ENCODE measurements around the gene KSR1.

Gene KSR1

DNA sequence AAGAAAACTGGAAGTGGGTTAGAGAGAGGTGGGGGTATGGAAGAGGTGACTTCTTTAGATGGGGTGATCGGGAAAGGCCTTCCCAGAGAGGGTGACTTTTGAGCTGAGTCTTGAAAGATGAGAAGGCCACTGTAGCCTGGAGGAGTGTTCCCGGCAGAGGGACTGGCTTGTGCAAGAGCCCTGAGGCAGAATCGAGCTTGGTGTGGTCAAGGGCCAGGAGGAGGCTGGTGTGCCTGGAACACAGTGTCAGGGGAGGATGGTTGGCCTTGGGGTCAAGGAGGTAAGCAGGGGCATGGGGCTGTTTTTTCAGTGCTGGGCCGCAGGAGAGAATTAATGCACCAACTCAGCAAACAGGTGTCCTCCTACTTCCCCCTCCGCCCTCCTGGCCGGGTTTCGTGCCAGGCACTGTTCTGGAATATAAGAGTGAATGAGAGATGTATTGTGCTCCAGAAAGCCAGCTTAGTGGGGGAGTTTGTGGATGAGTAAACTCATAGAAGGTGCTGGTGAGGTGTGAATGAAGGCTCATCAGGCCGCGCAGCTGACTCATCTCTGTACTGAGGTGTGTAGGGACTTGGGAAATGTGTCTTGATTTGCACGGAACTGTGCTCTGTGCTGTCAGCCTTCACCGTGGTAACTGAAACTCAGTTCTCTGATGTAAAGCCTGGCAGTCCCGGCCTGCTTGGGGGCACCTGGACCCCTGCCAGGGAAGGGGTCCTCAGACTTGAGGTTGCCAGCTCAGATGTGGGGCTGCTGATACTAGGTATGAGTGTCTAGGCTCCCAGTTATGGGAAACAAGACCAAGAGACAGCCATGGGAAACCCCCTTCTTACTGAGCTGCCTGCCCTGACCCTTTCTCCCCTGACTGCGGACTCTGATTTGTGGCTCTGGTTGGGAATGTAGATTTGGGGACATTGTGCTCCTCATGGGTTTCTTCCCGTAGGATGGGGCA, 15.3 kb downstream of the KSR1 start:
- peak overlapping the region; percentile 77 to 82 for H3K4me3 Mint-ChIP-seq
- no peaks in the 10 kb centered on the region for H3K9me3 Mint-ChIP-seq
- H3K4me1 Mint-ChIP-seq, result peaks cover 100% of the 10 kb centered on the region
- no peaks in the 10 kb centered on the region for H3K27me3 Mint-ChIP-seq
- ATAC-seq (peak; percentile 82), DNase-seq (peak; percentile 85 to 97)
- peak overlapping the region; percentile 99 to 100 for H3K27ac Mint-ChIP-seq

DNA sequence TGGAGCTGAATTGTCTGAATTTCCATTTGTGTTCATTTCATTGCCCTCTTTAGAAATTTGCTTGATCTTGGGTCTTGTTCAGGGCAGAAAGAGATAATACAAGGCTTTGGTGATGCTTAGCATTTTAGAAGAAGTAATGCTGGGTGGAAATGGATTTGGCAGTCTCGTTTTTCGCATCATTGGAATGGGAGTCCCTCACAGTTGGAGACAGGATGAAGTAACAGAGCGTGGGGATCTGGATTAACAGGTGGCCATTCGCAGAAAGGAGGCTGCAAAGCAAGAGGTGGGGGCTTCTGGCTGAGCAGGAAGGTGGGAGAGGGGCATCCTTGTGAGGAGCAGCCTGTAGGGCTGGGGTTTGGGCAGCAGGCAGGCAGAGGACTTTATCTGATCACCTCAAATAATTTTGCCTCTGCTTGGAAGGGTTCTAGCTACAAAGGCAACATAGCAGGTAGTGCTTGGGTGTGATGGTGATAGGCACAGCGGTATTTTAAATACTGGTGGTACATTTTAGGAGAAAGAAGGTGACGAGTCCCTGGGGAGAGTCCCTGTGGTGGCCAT, 17.0 kb downstream of the KSR1 start:
- no peaks in the 10 kb centered on the region for H3K27me3 Mint-ChIP-seq
- H3K4me3 Mint-ChIP-seq, result peak overlapping the region; percentile 77 to 82
- no peaks in the 10 kb centered on the region for H3K9me3 Mint-ChIP-seq
- peaks cover 100% of the 10 kb centered on the region for H3K4me1 Mint-ChIP-seq
- ATAC-seq (peak; percentile 70), DNase-seq (no peak)
- H3K27ac Mint-ChIP-seq, result peak overlapping the region; percentile 99 to 100

DNA sequence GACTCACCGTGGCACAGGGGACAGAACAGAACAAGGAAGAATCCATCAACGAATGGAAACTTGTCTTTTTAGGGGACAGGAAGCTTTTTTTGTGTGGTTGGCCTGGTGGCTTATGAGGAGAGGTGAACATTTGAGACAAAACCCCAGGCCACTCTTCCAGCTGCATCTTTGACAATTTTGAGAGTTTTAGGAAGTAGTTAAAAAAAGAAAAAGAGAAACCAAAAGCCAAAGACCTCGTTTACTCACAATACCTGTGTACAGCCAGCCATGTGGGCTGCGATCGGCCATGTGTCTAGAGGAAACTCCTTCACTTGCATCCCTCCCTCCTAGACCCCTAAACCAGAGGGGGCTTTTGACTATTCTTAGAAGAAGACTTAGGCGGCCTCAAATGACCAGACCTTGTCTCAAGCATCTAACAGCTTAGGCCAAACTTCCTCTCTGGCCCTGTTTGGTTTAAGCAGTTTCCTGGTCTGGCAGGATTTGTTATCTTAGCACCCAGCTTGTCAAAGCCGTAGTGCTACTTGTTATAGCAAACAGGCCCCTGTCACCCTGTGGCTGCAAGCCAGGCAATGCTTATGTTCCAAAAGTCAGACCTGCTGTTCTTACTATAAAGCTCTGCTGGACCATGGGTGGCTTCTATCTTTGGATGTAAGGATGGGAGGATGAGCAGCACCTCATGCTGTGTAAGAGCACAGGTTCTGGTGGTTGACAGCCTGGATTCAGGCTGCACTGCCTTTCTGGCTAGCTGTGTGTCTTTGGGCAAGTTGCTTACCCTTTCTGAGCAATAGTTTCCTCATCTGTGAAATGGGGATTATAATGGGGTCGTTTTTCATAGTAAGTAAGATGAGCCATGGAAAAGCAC, 17.7 kb downstream of the KSR1 start:
- peaks cover 100% of the 10 kb centered on the region for H3K4me1 Mint-ChIP-seq
- no peaks in the 10 kb centered on the region for H3K27me3 Mint-ChIP-seq
- DNase-seq (peak; percentile 76 to 93), ATAC-seq (no peak)
- H3K27ac Mint-ChIP-seq, result peak overlapping the region; percentile 99 to 100
- no peaks in the 10 kb centered on the region for H3K9me3 Mint-ChIP-seq
- peak overlapping the region; percentile 77 to 82 for H3K4me3 Mint-ChIP-seq

DNA sequence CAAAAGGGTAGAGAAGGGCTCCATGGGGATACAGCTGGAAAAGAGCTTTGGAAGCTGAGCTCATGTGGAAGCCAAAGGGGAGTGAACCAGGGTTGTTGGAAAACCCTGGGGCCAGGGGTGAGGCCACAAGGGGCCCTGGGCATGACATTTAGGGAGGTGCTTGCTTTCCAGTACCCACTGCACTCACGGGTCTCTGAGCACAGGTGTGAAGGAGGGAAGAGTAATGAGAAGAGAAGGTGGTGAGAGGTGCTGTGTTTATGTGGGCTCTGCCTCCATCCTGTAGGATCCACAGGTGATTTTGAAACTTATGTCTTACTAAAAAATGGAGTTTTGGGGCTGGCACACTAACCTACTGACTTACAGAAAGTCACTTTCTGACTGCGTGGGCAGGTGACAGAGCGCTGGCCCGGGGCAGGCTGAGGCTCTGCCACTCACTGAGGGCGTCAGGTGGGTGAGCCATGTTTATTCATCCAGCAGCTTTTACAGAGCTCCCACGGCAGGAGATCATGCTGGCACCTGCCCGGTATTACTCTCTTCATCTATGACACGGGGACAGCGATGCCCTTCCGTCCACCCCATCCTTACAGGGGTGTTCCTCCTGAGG, 18.9 kb downstream of the KSR1 start:
- Mint-ChIP-seq H3K27me3 (no peaks in the 10 kb centered on the region), H3K9me3 (no peaks in the 10 kb centered on the region), H3K4me1 (peaks cover 100% of the 10 kb centered on the region), H3K4me3 (peak overlapping the region; percentile 70 to 82), H3K27ac (peak overlapping the region; percentile 15 to 81)
- no peak for ATAC-seq
- DNase-seq, result peak in 1 of 2 donors; percentile 59

DNA sequence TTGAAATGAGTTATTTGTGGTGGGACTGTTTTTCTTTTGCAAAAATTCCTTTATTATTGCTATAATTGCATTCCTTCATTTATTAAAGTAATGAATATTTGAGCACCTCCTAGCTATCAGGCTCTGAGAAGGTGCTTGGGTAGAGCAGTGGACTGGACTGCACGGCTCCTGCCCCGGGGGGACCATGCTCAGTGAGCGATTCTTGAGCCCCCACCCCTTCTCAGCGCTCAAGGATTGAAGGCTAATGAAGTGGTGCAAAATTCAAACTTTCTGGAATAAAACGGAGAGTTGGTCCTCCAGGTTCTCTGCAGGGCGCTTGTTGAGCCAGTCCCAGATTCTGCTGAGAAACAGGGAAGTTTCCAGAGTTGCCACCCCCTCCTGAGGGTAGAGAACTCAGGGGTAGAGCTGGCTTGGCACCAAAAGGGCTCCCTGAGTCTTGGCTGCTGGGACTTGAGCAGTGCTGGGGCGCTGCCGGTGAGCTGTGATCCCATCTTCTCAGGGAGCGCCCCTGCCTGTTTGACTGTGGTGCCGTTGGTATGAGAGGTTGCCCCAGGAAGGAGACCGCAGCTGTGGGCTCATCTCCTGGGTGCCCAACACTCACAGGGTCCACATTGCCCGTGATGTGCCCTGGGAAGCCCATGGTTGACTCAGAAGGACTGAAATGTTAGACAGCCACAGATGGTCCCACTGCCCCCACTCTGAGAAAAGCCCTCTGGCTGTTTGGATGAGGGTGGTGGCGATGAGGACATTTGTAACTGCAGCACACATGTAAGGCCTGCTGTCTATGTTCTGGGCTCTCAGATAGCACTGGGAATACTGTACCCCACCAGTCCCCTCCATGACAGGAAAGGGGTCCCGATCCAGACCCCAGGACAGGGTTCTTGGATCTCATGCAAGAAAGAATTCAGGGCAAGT, 20.0 kb downstream of the KSR1 start:
- Mint-ChIP-seq H3K4me3 (peak overlapping the region in 1 of 2 donors; percentile 82), H3K9me3 (no peaks in the 10 kb centered on the region), H3K27me3 (no peaks in the 10 kb centered on the region), H3K4me1 (peaks cover 100% of the 10 kb centered on the region), H3K27ac (peak overlapping the region in 1 of 2 donors; percentile 6)
- DNase-seq (no peak), ATAC-seq (no peak)

DNA sequence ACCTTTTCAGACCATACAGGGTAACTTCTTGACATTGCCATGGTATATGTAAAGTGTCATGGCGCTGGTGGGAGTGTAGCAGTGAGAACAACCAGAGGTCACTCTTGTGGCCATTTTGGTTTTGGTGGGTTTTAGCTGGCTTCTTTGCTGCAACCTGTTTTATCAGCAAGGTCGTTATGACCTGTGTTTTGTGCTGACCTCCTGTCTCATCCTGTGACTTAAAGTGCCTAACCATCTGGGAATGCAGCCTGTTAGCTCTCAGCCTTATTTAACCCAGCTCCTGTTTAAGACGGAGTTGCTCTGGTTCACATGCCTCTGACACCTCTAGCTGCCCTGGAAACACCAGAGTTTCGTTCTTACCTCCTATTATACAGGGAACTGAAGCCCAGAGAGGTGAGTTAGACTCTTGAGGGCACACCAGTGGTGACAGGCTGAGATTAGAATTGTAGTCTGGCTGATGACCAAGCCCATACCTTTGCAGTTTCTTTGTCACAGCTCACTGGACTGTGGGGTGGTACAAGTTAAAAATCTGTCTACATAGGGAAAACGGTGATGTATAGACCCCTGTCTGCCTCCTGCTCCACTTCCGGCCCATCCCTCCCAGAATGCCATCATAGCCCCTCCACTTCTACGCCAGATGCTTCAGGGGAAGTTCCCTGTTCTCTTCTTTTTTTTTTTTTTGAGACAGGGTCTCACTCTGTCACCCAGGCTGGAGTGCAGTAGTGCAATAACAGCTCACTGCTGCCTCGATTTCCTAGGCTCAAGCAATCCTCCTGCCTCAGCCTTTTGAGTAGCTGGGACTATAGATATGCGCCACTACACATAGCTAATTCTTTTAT, 21.0 kb downstream of the KSR1 start:
- H3K9me3 Mint-ChIP-seq, result no peaks in the 10 kb centered on the region
- H3K27me3 Mint-ChIP-seq, result no peaks in the 10 kb centered on the region
- no peak for DNase-seq
- no peak for ATAC-seq
- H3K4me3 Mint-ChIP-seq, result peak overlapping the region; percentile 17 to 41
- H3K4me1 Mint-ChIP-seq, result peaks cover 100% of the 10 kb centered on the region
- H3K27ac Mint-ChIP-seq, result peak overlapping the region; percentile 22 to 93

DNA sequence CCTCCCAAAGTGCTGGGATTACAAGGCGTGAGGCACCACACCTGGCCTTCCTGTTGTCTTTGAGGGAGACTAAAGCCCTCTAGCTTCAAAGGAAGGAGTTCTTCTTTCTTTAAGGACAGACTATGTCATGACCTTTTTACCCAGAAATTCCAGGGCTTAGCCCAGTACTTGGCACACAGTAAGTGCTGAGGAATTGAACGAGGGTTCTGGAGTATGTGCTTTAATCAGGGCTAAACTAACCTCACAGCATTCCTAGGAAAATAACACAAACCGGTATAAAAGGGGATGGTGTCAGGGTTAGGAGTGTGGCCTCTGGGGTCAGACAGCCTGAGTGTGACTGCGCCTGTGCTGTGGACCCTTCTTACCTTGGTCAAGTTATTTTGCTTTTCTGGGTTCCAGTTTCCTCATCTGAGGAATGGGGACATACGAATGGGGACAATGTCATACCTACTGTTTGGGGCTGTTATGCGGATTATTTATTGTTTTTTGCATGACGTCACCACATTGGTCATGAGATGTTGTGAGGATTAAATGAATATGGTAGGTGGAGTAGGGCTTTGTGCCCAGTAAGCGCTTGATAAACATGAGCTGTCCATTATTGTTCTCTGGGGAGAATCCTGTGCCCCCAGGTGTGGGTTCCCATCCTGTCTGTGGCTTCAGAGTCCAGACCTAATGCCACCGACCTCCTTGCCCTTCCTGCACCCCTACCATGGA, 21.9 kb downstream of the KSR1 start:
- ATAC-seq, result no peak
- no peaks in the 10 kb centered on the region for H3K27me3 Mint-ChIP-seq
- H3K27ac Mint-ChIP-seq, result peak overlapping the region in 1 of 2 donors; percentile 93
- no peak overlapping the region for H3K4me3 Mint-ChIP-seq
- H3K4me1 Mint-ChIP-seq, result peaks cover 100% of the 10 kb centered on the region
- no peaks in the 10 kb centered on the region for H3K9me3 Mint-ChIP-seq
- no peak for DNase-seq

DNA sequence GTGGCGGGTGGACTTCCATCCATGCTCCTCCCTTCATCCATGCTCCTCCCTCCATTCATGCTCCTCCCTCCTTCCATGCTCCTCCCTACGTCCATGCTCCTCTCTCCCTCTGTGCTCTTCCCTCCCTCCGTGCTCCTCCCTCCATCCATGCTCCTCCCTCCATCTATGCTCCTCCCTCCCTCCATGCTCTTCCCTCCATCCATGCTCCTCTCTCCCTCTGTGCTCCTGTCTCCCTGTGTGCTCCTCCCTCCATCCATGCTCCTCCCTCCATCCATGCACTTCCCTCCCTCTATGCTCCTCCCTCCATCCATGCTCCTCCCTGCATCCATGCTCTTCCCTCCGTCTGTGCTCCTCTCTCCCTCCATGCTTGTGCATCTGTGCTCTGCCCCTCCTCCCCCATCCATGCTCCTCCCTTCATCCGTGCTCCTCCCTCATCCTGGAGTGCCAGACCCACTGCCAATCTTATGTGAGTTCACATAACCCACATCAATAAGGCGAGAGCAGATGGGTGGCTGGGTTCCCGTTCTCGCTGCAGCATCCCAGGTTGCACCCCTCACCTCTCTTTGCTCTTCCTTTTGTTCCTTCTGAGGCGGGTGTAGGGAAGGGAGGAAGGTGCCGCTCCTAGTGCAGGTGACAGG, 22.8 kb downstream of the KSR1 start:
- ATAC-seq (no peak), DNase-seq (no peak)
- peak overlapping the region; percentile 40 to 41 for H3K4me3 Mint-ChIP-seq
- no peaks in the 10 kb centered on the region for H3K9me3 Mint-ChIP-seq
- H3K4me1 Mint-ChIP-seq, result peaks cover 98% of the 10 kb centered on the region
- H3K27ac Mint-ChIP-seq, result no peak overlapping the region
- no peaks in the 10 kb centered on the region for H3K27me3 Mint-ChIP-seq

DNA sequence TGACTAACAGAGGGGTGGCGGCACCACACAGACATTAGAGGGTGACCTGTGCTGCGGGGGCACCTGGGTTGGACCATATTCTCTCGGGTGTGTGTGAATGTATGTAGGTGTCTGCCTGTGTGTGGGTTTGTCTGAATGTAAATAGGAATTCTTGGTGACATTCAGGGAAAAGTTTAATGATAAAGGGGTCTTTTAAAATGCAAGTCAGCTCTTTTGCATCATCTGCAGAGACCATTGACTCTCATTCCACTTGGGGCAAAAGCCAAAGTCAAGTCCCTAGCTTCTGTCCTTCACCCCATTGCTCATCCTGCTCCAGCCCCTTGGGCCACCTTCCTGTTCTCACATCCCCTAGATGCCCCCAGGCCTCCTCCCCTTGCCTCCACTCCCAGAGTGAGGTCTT, 23.6 kb downstream of the KSR1 start:
- ATAC-seq (no peak), DNase-seq (no peak)
- Mint-ChIP-seq H3K4me3 (peak overlapping the region; percentile 41 to 42), H3K27me3 (no peaks in the 10 kb centered on the region), H3K9me3 (no peaks in the 10 kb centered on the region), H3K27ac (peak overlapping the region; percentile 5 to 66), H3K4me1 (peaks cover 90% of the 10 kb centered on the region)

DNA sequence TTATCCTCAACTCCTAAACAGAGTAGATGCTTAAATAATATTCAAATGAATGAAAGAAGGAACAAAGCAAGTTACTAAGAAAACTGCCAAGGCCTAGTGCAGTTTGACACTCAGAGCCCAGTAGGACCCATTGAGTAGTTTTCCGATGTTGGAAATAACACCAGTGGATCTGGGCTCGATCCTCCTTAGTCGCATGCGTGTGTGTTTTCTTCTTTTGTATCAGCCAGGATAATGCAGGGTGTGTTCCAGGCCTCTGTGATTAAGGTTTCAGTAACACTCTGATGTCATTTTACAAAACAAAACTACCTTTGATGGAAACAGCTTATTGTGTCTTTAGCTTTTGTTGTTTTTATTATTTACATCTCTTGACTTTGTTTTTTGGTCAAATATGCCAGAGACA, 24.5 kb downstream of the KSR1 start:
- H3K27me3 Mint-ChIP-seq, result no peaks in the 10 kb centered on the region
- peaks cover 87% of the 10 kb centered on the region for H3K4me1 Mint-ChIP-seq
- DNase-seq, result no peak
- no peaks in the 10 kb centered on the region for H3K9me3 Mint-ChIP-seq
- H3K4me3 Mint-ChIP-seq, result peak overlapping the region; percentile 19 to 42
- peak overlapping the region in 1 of 2 donors; percentile 58 for H3K27ac Mint-ChIP-seq
- no peak for ATAC-seq

DNA sequence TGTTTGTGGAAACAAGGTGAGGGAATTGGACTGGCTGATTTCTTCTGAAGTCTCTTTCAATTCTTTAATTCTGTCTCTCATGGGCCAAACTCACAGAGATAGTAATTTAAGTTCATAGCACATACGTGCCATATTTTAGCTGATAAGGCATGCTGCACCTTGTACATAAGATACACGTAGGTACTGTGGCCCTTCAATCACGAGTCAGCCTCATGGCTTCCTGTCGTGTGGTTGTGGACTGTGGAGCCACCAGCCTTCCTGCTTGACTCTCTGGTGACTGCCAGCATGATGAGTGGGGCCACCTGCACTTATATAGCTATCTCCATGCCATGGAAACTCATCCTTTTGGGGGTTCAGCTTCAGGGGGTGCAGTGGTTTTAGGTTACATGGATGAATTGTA, 25.1 kb downstream of the KSR1 start:
- peaks cover 81% of the 10 kb centered on the region for H3K4me1 Mint-ChIP-seq
- no peaks in the 10 kb centered on the region for H3K9me3 Mint-ChIP-seq
- no peaks in the 10 kb centered on the region for H3K27me3 Mint-ChIP-seq
- peak overlapping the region; percentile 59 to 76 for H3K27ac Mint-ChIP-seq
- ATAC-seq (peak; percentile 95), DNase-seq (peak in 1 of 2 donors; percentile 60)
- peak overlapping the region; percentile 42 to 57 for H3K4me3 Mint-ChIP-seq

DNA sequence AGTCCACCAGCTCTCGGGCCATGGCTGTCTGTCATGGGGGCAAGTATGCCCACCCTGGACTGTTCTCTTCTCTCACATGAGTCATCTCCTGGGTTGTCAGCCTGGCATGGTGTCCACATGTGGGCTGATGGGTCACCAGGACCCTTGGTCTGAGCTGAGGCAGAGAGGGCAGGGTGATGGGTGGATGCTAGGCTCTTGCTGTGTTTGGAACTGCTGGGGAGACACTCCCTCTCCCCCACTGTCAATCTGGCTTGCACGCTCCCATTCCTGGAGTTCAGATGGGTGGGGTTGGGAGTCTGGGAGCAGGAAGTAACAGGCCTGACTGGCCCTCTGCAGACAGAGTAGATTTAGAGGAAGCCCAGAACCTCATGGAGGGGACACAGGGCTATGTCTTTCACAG, 28.9 kb downstream of the KSR1 start:
- H3K27ac Mint-ChIP-seq, result peak overlapping the region in 1 of 2 donors; percentile 40
- ATAC-seq (no peak), DNase-seq (no peak)
- H3K4me1 Mint-ChIP-seq, result peaks cover 60% of the 10 kb centered on the region
- no peaks in the 10 kb centered on the region for H3K9me3 Mint-ChIP-seq
- H3K4me3 Mint-ChIP-seq, result no peak overlapping the region
- no peaks in the 10 kb centered on the region for H3K27me3 Mint-ChIP-seq
